ENCODE results near the gene NMRK1.
A peak's percentile ranks its signal among the peaks of the same experiment; 100 is the strongest.

The NMRK1 gene

DNA sequence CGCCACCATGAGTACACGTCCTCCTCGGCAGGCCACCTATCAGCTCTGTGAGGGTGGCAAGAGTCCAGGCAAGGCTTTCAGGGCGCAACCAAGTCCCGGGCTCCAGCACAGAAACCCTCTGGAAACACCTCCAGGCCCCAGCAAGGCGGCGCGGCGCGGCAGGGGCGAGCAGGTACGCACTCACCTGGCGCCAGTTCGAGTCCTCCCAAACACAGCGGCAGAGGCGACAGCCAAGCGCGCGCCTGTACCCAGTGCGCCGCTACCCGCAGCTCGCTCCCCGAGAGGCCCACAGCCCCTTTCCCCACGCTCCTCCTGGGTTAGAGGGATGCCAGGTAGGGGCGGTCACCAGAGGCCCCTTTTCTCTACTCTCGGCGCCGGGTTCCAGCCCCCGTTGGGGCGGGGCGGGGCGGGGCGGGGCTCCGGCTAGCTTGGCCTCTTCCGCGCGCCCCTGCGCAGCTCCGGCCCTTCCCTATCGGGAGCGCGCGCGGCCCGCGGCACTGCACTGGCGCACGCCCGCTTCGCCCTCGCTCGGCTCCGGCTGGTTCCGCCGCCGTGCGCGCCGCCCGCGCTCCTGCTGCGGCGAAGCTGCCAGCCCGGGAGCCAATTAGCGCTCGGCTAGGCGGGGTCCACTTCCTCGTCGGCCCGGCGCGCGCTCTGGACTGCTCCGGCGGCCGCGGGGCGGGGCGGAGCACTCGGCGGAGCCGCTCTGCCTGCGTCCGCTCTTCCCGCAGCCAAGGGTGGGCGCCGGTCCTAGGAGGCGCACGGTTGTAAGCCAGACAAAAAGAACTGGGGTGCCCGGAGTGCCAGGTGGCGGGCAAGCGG, at the start of gene NMRK1, which contains the start of gene OSTF1:
Gene NMRK1 (minus strand): TSS at position 332 of the 822 bp plus-strand sequence. CDS start 5,040 bp downstream, outside the sequence.
Gene OSTF1 (plus strand): TSS at position 691 of the 822 bp plus-strand sequence. CDS start 179 bp downstream, outside the sequence.
- TF ChIP-seq POLR2A (IDR thresholded peaks at IDR 0.05; ENCODE audit: low read length) (peak; percentile 74), GATA1 (IDR thresholded peaks at IDR 0.05; ENCODE audit: low read depth, low read length) (no peak)
- peak; percentile 95 to 96 for DNase-seq

- DNase-seq: no peak
- TF ChIP-seq GATA1 (IDR thresholded peaks at IDR 0.05; ENCODE audit: low read depth, low read length) (no peak), POLR2A (IDR thresholded peaks at IDR 0.05; ENCODE audit: low read length) (no peak)
These were observed 46.5 kb upstream of the NMRK1 start for GRCh38 chr9:75134495-75134894.

GRCh38 chr9:75133396-75133795, 45.4 kb upstream of the NMRK1 start:
- no peak for DNase-seq
- TF ChIP-seq GATA1 (IDR thresholded peaks at IDR 0.05; ENCODE audit: low read depth, low read length) (no peak), POLR2A (IDR thresholded peaks at IDR 0.05; ENCODE audit: low read length) (no peak)

GRCh38 chr9:75132244-75132643, 44.3 kb upstream of the NMRK1 start:
- TF ChIP-seq POLR2A (IDR thresholded peaks at IDR 0.05; ENCODE audit: low read length) (no peak), GATA1 (IDR thresholded peaks at IDR 0.05; ENCODE audit: low read depth, low read length) (no peak)
- no peak for DNase-seq

DNA sequence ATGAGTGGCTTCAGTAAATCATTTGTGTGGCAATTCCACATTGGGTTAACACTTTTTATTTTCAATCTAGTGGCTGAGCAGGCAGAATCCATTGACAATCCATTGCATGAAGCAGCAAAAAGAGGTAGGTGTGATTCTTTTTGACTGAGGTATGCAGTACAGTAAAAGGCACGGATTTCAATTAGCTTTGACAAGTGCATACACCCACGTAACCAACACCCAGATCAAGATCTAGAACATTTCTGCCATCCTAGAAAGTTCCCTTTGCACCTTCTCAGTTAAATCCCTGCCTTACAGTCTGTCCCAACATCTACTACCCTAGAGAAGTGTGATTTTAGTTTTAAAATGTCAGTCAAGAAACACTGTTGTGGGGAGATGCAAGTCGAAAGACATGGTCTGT, 43.7 kb upstream of the NMRK1 start:
- DNase-seq: no peak
- TF ChIP-seq GATA1 (IDR thresholded peaks at IDR 0.05; ENCODE audit: low read depth, low read length) (no peak), POLR2A (IDR thresholded peaks at IDR 0.05; ENCODE audit: low read length) (no peak)

GRCh38 chr9:75130621-75131230, 42.8 kb upstream of the NMRK1 start:
- TF ChIP-seq GATA1 (IDR thresholded peaks at IDR 0.05; ENCODE audit: low read depth, low read length): no peak
- TF ChIP-seq POLR2A (IDR thresholded peaks at IDR 0.05; ENCODE audit: low read length): no peak

DNA sequence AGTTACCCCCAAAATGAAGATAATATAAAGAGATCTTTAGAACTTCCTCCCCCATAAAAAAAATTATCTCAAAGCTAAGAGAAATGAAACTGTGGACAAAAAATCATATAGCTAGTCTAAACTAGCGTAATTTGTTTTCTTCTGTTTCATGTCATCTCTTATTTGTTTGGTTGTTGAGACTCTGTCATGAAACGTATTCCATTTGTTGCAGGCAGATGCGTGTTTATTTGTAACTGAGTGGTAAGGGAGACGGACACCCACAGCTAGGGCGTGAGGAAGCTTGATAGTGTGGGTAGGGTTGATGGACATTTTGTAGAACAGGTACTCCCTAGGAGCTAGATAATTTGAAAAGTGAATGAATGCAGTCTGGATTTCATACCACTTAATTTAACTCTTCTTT, 42.2 kb upstream of the NMRK1 start:
- no peak for DNase-seq
- no peak for TF ChIP-seq POLR2A (IDR thresholded peaks at IDR 0.05; ENCODE audit: low read length)
- no peak for TF ChIP-seq GATA1 (IDR thresholded peaks at IDR 0.05; ENCODE audit: low read depth, low read length)

More at GRCh38 chr9:75130621-75131230, 42.8 kb upstream of the NMRK1 start:
- no peak for DNase-seq

DNA sequence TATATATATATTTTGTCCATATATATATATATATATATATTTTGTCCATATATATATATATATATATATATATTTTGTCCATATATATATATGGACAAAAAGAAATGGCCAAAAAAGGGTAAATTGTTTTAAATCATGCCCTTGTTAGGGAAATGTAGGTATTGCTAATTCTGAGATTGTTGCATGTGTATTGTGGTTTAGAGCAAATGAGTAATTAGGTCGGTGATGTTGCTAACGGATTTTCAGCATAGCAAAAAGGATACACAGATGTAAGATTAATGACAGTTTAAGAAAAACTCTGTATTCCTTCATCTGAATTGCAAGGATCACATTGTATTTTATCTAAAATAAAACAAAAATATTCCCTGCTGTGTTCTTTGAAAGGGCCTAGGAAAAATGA, 40.6 kb upstream of the NMRK1 start:
- no peak for DNase-seq
- no peak for TF ChIP-seq POLR2A (IDR thresholded peaks at IDR 0.05; ENCODE audit: low read length)
- no peak for TF ChIP-seq GATA1 (IDR thresholded peaks at IDR 0.05; ENCODE audit: low read depth, low read length)

DNA sequence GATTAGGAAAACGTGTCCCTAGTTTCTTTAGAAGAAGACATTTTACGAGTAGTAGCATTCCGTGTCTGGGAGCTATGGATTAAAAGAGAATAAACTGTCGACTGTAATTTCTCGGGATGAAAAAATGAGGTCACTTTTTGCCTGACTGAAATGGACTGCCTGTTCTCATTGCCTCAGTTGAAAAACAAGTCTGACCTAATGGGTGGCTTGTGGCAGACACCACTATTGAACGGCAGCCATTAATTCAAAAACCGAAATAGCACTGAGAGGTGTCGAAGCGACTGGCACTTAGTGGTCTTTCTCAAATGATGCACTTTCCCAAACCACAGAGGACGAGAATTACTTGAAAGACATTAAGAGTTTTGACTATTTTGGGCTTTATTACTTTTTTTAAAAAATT, 35.7 kb upstream of the NMRK1 start:
- DNase-seq: no peak
- TF ChIP-seq POLR2A (IDR thresholded peaks at IDR 0.05; ENCODE audit: low read length) (no peak), GATA1 (IDR thresholded peaks at IDR 0.05; ENCODE audit: low read depth, low read length) (no peak)

GRCh38 chr9:75121914-75122558, 34.1 kb upstream of the NMRK1 start:
- TF ChIP-seq GATA1 (IDR thresholded peaks at IDR 0.05; ENCODE audit: low read depth, low read length) (no peak), POLR2A (IDR thresholded peaks at IDR 0.05; ENCODE audit: low read length) (no peak)
- no peak for DNase-seq

DNA sequence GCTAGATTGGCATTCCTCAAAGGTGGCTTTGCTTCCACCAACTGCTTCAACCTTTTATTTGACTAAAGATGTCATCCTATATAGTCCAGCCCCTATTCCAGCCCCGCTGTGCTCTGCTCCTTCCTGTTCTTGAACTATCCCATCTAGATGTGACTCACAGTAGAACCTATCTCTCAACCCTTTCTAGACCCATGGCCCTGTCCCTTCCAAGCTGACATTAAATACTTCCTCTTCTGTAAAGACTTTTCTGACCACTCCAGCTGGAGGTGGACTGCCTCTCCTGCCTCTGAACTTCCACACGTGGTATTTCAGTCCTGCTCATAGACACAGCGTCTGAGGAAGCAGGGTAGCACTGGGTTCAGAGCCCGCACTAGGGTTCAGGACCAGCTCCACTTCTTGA, 32.7 kb upstream of the NMRK1 start:
- DNase-seq: no peak
- TF ChIP-seq GATA1 (IDR thresholded peaks at IDR 0.05; ENCODE audit: low read depth, low read length) (no peak), POLR2A (IDR thresholded peaks at IDR 0.05; ENCODE audit: low read length) (no peak)

DNA sequence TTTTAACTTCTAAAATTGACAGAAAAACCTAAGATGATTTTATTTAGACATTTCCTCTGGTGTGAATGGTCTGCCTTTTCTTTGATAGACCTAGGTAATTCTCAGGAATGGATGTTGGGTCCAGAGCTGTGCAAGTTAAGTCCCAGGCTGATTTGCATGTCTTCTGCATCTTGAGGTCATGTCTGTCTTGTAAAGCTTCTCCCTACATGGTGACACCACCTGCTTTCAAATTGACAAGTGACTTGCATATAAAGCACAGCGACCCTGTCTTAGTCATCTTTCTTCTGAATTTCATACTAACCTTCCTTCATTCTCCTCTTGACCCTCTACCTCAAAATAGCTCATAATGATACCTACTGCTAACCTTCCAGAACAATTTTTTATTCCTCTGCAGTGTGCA, 29.6 kb upstream of the NMRK1 start:
- no peak for TF ChIP-seq POLR2A (IDR thresholded peaks at IDR 0.05; ENCODE audit: low read length)
- no peak for TF ChIP-seq GATA1 (IDR thresholded peaks at IDR 0.05; ENCODE audit: low read depth, low read length)
- DNase-seq: no peak

DNA sequence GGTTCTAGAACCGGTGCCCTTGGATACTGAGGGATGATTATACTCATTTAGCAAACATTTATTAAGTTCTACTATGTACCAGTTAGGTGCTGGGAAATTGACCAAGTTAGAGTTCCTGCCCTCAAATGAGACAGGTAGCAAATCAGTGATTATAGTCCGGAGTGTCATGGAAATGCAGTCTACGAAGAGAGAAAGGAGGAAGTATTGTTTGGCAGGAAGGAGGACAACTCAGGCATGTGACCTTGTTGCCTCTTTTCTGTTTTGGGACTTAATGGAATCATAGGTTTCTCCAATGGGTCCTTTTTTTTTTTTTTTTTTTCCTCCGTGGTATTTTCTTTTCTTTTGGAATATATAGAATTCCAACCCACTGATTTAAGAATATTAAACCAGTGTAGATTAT, 28.4 kb upstream of the NMRK1 start:
- no peak for TF ChIP-seq GATA1 (IDR thresholded peaks at IDR 0.05; ENCODE audit: low read depth, low read length)
- no peak for TF ChIP-seq POLR2A (IDR thresholded peaks at IDR 0.05; ENCODE audit: low read length)
- DNase-seq: no peak

DNA sequence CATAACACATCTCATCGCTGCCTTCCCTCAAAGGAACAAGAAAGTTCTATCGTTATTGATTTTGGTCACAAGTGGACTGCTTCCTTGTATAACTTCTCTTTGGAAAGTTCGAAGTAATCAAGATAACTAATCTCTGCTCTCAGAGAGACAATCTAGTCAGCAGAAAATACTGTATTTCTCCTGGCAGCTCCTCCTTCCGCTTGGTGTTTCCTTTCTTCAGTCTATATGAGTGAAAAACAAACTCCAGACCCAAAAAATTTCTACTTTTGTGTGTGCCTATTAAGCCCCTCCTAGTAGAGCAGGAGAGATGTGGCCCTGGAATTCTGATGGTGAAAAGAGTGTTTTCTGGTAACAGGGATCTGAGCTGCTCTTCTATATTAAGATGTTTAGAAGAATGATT, 24.8 kb upstream of the NMRK1 start:
- no peak for TF ChIP-seq GATA1 (IDR thresholded peaks at IDR 0.05; ENCODE audit: low read depth, low read length)
- no peak for TF ChIP-seq POLR2A (IDR thresholded peaks at IDR 0.05; ENCODE audit: low read length)
- no peak for DNase-seq

Measured in erythroblast (primary cell).